SJCRH30 (cell line): ENCODE data around the gene C9orf153. TPM values are rescaled to one million over a fixed set of nuclear protein-coding genes. Genes with fewer than 3 reads are reported as not detected.
A peak's percentile ranks its signal among the peaks of the same experiment; 100 is the strongest.

Experiments
- DNase-seq, 2 experiments: peaks; one replicate each; pipeline ENCODE4 v3.0.0-alpha.2; 2015 to 2020
- H3K27ac ChIP-seq: fragments of 250-450 bp; sonication (Bioruptor Pico); 2 replicates; pipeline ENCODE4 v1.5.1; 2020; ENCODE audit warnings: mild to moderate bottlenecking, moderate library complexity
- H3K27me3 ChIP-seq: fragments of 250-450 bp; sonication (Bioruptor Pico); 2 replicates; pipeline ENCODE4 v1.5.1; 2020; ENCODE audit warnings: mild to moderate bottlenecking, moderate library complexity
- H3K36me3 ChIP-seq: fragments of 250-450 bp; sonication (Bioruptor Pico); 2 replicates; pipeline ENCODE4 v1.5.1; 2020; ENCODE audit warnings: mild to moderate bottlenecking, moderate library complexity
- H3K4me1 ChIP-seq: fragments of 250-450 bp; sonication (Bioruptor Pico); 2 replicates; pipeline ENCODE4 v1.5.1; 2020; ENCODE audit warnings: mild to moderate bottlenecking, moderate library complexity
- H3K4me3 ChIP-seq: fragments of 250-450 bp; sonication (Bioruptor Pico); 2 replicates; pipeline ENCODE4 v1.5.1; 2020; ENCODE audit warnings: mild to moderate bottlenecking, moderate library complexity
- H3K9me3 ChIP-seq: fragments of 250-450 bp; sonication (Bioruptor Pico); replicated peaks from 2 replicates; pipeline ENCODE4 v1.5.1; 2020; ENCODE audit warnings: mild to moderate bottlenecking, moderate library complexity
- total RNA-seq: library from RNA; depleted of rRNA; stranded (reverse); fragments of >200 nt; shearing (Covaris generic); gene quantifications from 2 replicates; pipeline ENCODE4 v1.2.3, GENCODE V29; 2014

C9orf153 gene
- total RNA-seq, 1 experiment from 2014 or later, result 0.55 TPM

DNA sequence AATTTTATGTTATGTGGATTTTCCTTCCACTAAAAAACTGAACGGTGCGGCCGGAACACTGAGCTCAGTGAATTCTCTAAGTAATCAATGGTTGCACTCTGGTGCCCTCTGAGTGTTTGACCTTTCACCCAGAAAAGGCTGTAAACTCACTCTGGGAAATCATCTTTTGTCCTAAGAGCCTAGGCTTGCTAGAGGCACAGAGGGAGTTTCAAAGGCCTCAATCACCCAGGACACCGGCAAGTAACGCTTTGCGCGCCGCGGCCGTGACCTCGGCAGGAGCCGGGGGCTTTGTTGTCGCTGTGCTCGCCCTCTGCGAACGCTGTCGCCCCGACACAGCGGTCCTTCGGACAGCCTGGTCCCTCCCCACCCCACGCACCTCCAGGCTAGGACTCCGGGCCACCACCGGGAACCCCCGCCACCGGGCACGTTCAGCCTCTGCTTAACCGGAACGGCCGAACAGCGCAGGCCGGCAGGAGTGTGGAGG, 22.2 kb upstream of the C9orf153 start:
- Histone ChIP-seq H3K36me3 (peaks cover 9% of the 10 kb centered on the region), H3K27me3 (no peaks in the 10 kb centered on the region), H3K4me3 (peak overlapping the region; percentile 91), H3K4me1 (peaks cover 8% of the 10 kb centered on the region; the same call in 1 of the 2 replicates), H3K27ac (peak overlapping the region; percentile 90), H3K9me3 (no peaks in the 10 kb centered on the region)
- no peak for DNase-seq

DNA sequence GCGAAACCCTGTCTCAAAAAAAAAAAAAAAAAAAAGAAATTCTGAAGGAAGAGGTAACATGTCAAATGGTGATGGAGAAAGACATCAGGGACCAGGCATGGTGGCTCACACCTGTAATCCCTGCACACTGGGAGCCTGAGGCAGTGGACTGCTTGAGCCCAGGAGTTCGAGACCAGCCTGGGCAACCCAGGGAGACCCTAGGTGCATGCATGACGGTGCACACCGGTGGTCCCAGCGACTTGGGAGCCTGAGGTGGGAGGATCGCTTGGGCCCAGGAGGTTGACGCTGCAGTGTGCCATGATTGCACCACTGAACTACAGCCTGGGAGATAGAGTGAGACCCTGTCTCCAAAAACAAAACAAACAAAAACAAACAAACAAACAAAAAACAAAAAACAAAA, 21.1 kb upstream of the C9orf153 start:
- Histone ChIP-seq H3K4me1 (peaks cover 7% of the 10 kb centered on the region; the same call in 1 of the 2 replicates), H3K36me3 (peaks cover 9% of the 10 kb centered on the region), H3K9me3 (no peaks in the 10 kb centered on the region), H3K27me3 (no peaks in the 10 kb centered on the region), H3K27ac (no peak overlapping the region), H3K4me3 (peak overlapping the region; percentile 91; the same call in 1 of the 2 replicates)
- DNase-seq, result no peak

DNA sequence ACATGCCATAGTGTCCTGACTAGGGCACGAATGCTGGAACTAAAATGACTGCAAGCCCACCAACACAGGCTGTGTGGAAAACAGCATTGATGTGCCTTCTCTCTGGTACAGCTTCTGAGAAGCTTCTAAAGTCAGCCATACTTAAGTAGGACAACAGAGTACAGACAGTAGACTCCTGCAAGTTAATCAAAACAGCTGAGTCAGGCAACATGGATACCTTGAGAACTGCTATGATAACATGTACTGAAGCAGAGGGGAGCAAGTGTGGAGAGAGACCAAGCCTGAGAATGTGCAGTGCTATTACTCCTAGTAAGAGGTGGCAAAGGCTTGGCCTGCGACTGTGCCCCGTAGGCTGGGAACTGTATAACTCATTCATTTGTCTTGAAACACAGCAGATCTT, 20.4 kb upstream of the C9orf153 start:
- Histone ChIP-seq H3K36me3 (peaks cover 9% of the 10 kb centered on the region), H3K27me3 (no peaks in the 10 kb centered on the region), H3K9me3 (no peaks in the 10 kb centered on the region), H3K4me3 (no peak overlapping the region), H3K4me1 (no peaks in the 10 kb centered on the region; the same call in 1 of the 2 replicates), H3K27ac (no peak overlapping the region)
- DNase-seq, result no peak

DNA sequence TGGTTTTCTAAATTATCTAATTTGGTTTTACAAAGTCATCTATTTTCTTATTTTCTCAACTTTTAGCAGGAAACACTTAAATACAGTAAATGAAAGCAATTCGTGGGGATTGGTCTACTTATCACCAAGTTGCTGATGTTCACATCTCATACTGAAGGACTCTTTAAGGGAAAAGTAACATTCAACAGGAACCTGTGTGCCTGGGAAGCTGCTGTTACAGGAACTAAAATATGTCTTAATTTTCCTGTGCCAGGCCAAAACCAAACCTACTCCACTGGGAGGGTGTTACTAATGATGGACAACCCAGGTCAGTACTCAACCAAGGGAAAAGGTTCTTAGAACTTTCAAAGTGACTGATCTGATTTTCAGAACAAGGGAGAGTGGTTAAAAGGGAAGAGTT, 17.6 kb upstream of the C9orf153 start:
- peaks cover 30% of the 10 kb centered on the region for H3K36me3 ChIP-seq
- no peak overlapping the region for H3K27ac ChIP-seq
- H3K9me3 ChIP-seq, result no peaks in the 10 kb centered on the region
- no peak for DNase-seq
- no peaks in the 10 kb centered on the region for H3K27me3 ChIP-seq
- no peaks in the 10 kb centered on the region for H3K4me1 ChIP-seq
- H3K4me3 ChIP-seq, result no peak overlapping the region

DNA sequence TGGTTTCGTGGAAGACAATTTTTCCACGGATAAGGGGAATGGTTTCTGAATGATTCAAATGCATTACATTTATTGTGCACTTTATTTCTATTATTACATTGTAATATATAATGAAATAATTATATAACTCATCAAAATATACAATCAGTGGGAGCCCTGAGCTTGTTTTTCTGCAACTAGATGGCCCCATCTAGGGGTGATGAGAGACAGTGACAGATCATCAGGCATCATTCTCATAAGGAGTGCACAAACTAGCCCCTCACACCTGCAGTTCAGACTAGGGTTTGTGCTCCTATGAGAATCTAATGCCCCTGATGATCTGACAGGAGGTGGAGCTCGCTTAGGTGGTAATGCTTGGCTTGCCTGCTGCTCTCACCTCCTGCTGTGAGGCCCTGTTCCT, 16.5 kb upstream of the C9orf153 start:
- H3K27me3 ChIP-seq, result no peaks in the 10 kb centered on the region
- H3K27ac ChIP-seq, result no peak overlapping the region
- H3K4me3 ChIP-seq, result no peak overlapping the region
- H3K4me1 ChIP-seq, result no peaks in the 10 kb centered on the region
- H3K9me3 ChIP-seq, result no peaks in the 10 kb centered on the region
- H3K36me3 ChIP-seq, result peaks cover 41% of the 10 kb centered on the region
- no peak for DNase-seq

DNA sequence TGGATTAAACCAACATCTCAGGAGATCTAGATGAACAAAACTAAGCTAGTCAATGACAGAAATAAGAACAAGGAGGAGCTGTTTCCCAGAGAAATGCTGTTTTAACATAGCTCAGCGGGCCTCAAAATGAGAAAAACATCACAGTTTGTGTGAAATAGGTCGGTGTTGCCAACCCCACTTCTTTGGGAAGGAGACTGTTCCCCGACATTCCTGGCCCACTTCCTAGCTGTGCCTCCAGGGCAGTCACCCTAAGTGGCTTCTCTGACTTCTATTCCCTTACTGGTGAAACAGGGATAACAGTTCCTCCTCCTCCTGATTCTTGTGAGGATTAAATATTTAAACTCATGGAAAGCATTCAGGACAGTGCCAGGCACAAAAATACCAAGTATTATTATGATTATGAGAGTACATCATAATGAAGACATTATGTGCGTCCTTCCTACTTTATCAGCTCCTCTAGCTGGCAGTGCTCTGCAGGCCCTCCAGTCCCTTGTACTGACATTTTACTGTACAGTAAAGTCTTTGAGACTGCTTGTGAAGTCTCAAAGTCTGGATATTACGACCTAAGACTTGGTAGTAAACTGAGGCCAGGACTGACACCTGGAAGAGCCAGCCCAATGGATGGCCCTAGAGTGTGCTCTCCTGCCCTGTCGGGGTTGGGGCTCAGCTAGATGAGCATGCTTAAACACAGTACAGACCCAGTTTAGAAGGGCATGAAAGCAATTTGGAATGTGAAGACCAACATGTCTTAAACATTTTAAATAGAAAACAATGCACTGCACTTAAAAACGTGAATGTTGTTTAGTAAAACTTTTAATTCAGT, 15.6 kb upstream of the C9orf153 start:
- no peaks in the 10 kb centered on the region for H3K9me3 ChIP-seq
- no peaks in the 10 kb centered on the region for H3K4me1 ChIP-seq
- no peaks in the 10 kb centered on the region for H3K27me3 ChIP-seq
- no peak overlapping the region for H3K27ac ChIP-seq
- peaks cover 45% of the 10 kb centered on the region for H3K36me3 ChIP-seq
- H3K4me3 ChIP-seq, result no peak overlapping the region
- DNase-seq, result no peak

DNA sequence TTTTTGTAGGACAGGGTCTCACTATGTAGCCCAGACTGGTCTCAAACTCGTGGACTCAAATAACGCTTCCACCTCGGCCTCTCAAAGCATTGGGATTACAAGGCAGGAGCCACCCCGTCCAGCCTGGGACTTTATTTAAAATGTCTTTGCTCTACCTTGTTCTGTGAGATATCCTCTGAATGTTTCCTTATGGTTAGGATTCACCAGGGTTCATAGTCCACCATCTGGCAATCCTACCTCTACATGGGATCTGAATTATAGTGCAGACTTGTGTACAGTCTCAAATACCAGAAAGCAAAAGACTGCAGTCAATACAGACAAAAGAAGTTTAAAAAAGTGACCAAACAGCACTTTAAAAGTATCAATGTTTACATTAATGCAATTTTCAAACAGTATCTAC, 12.8 kb upstream of the C9orf153 start:
- Histone ChIP-seq H3K4me3 (no peak overlapping the region), H3K27me3 (no peaks in the 10 kb centered on the region), H3K9me3 (0 out of 2 replicates have a peak, but pooled peaks cover 3% of the 10 kb centered on the region), H3K4me1 (no peaks in the 10 kb centered on the region), H3K36me3 (peaks cover 50% of the 10 kb centered on the region), H3K27ac (no peak overlapping the region)
- no peak for DNase-seq

DNA sequence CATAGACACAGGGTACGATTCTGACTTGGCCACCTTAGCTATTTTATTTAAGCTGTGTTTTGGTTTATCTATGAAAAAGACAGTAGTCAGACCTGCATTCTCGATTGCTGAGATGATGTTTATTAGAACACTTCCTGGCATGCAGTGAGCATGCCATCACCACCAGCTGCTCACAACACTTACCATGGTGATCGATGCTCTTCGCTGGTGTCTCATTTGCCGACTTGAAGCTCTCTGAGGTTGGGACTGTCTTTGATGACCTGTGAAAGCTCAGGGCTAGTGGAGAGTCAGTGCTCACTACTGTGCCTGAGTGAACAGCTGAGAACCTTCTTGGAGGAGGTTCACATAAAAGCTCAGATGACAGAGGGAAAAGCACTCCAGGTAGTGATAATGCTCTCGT, 4.4 kb upstream of the C9orf153 start:
- Histone ChIP-seq H3K27me3 (no peaks in the 10 kb centered on the region), H3K36me3 (peaks cover 39% of the 10 kb centered on the region), H3K4me3 (no peak overlapping the region), H3K4me1 (no peaks in the 10 kb centered on the region), H3K27ac (no peak overlapping the region), H3K9me3 (no peaks in the 10 kb centered on the region)
- no peak for DNase-seq

DNA sequence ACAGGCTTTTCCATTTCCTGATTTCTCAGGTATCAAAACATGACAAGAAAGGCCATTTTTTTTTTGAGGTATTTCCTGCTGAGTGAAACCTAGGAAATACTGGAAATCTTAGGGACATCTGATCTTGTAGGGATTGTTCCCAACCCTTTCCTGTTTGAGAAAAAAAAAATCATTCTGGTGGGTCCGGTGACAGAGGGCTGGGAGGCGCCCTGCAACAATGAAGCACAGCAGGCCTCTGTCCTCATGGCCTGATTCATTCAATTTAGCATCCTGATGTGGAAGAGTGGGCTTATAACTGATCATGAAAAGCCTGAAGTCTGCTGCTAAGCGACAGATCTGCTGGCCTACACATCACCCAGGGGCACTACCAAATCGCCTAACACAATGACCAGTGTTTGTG, 3.0 kb upstream of the C9orf153 start:
- H3K27ac ChIP-seq, result no peak overlapping the region
- H3K27me3 ChIP-seq, result no peaks in the 10 kb centered on the region
- H3K36me3 ChIP-seq, result peaks cover 32% of the 10 kb centered on the region
- no peaks in the 10 kb centered on the region for H3K9me3 ChIP-seq
- peaks cover 2% of the 10 kb centered on the region; the same call in 1 of the 2 replicates for H3K4me1 ChIP-seq
- H3K4me3 ChIP-seq, result no peak overlapping the region
- DNase-seq, result no peak

DNA sequence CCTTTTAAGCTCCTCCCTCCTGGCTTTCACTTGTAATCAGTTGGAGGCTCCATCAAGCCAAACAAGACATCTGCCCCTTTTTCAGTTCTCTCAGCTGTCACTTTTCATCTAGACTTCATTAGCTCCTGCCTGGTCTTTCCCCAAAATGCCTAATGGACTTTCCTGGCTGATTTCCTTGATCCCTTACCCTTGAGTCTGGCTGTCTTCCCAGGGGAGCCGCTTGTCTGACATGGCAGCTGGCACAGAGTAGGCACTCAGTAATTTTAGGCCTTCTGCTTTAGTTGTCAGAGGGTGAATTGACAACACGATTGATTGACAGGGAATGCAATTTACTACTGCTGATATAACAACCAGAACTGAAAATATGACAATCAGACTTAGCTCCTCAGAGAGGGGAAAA, 2.1 kb downstream of the C9orf153 start:
- Histone ChIP-seq H3K4me3 (no peak overlapping the region), H3K27ac (no peak overlapping the region), H3K4me1 (peaks cover 4% of the 10 kb centered on the region; the same call in 1 of the 2 replicates), H3K27me3 (no peaks in the 10 kb centered on the region), H3K36me3 (no peaks in the 10 kb centered on the region), H3K9me3 (peaks cover 4% of the 10 kb centered on the region; the same call in 1 of the 2 replicates)
- peak; percentile 58 to 74 for DNase-seq

DNA sequence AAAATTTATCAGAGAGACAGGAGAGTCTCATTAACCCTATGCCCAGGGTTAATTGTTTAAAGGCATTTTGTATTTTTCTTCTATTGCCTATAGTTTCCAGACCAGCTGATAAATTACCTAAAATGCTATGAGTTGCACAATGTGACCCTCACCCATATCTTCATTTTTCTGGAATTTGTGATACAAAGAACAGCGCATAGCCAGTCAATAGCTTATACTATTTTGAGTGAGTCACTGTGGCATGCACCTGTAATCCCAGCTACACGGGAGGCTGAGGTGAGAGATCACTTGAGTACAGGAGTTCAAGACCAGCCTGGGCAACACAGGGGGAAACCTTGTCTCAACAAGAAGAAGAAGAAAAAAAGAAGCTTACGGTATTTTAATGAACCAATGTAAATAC, 2.8 kb downstream of the C9orf153 start:
- Histone ChIP-seq H3K4me3 (no peak overlapping the region), H3K9me3 (peaks cover 4% of the 10 kb centered on the region; the same call in 1 of the 2 replicates), H3K4me1 (peaks cover 4% of the 10 kb centered on the region; the same call in 1 of the 2 replicates), H3K36me3 (no peaks in the 10 kb centered on the region), H3K27ac (no peak overlapping the region), H3K27me3 (no peaks in the 10 kb centered on the region)
- no peak for DNase-seq

DNA sequence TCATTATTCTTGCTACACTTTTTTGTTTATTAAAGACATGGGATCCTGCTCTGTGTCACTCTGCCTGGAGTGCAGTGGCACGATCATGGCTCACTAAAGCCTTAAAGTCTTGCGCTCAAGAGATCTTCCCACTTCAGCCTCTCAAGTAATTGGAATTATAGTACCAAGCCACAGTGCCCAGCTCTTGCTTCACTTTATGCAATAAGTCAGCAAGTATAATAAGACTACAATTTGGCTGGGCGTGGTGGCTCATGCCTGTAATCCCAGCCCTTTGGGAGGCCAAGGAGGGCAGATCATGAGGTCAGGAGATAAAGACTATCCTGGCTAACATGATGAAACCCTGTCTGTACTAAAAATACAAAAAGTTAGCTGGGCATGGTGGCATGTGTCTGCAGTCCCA, 5.9 kb downstream of the C9orf153 start:
- Histone ChIP-seq H3K4me1 (peaks cover 4% of the 10 kb centered on the region; the same call in 1 of the 2 replicates), H3K27ac (no peak overlapping the region), H3K36me3 (no peaks in the 10 kb centered on the region), H3K9me3 (peaks cover 4% of the 10 kb centered on the region; the same call in 1 of the 2 replicates), H3K27me3 (no peaks in the 10 kb centered on the region), H3K4me3 (no peak overlapping the region)
- DNase-seq, result no peak

DNA sequence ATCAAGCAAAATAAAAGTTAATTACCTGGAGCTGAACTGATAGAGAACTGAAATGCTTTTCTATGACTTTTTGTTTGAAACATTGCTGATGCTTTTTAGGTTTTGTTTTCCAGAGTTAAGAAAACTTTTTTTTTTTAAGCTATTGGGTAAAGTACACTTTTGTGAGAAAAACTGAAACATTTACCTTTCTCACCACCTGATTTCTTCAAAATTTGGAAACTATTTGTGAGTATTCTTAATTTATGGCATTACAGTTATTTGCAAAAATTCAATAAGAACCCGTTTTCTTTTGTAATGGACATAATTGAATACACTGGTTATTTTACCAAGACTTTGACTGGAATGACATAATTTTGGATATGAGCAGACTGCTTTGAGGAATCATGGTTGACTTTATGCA, 6.6 kb downstream of the C9orf153 start:
- Histone ChIP-seq H3K4me1 (peaks cover 4% of the 10 kb centered on the region; the same call in 1 of the 2 replicates), H3K27me3 (no peaks in the 10 kb centered on the region), H3K4me3 (no peak overlapping the region), H3K9me3 (peaks cover 4% of the 10 kb centered on the region; the same call in 1 of the 2 replicates), H3K36me3 (no peaks in the 10 kb centered on the region), H3K27ac (no peak overlapping the region)
- no peak for DNase-seq

DNA sequence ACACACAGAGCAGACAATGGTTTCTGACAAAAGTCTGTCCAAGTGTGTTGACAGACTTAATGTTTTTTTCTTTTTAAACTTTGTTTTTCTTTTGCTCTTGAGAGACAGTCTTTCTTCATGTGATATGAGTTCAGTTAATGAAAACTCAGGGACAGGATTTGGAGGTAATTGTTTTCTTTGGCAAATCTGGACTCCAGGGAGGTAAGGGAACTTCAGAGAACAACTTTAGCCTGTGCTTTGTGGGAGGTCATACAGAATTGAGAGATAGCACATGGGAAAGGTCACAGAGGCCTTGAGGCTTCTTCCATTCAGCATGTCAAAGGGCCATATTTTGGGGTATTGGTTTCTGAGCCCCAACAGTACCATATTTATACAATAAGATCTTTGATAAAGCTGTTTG, 9.3 kb downstream of the C9orf153 start:
- Histone ChIP-seq H3K27ac (no peak overlapping the region), H3K9me3 (no peaks in the 10 kb centered on the region; the same call in 1 of the 2 replicates), H3K36me3 (no peaks in the 10 kb centered on the region), H3K4me1 (no peaks in the 10 kb centered on the region), H3K27me3 (no peaks in the 10 kb centered on the region), H3K4me3 (no peak overlapping the region)
- DNase-seq, result no peak

DNA sequence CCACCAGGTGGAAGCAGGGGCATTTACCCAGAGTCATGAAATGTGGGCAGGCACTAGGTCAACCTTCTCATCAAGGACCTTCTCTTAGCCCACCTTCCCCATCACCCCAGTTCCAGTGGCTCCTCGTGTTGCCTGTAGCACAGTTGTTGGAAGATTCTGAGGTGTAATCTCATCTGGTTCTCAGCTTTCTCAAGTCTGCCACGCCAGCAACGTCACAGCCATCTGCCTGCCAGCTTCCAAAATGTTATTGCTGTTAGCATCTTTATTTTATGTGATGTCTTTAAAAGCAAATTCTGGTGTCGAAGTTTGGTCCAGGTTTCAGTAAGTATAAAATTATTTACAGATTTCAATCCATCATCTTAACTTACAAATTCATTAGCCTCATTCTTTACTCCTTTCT, 10.7 kb downstream of the C9orf153 start:
- no peak for DNase-seq
- Histone ChIP-seq H3K4me3 (no peak overlapping the region), H3K9me3 (no peaks in the 10 kb centered on the region; the same call in 1 of the 2 replicates), H3K27ac (no peak overlapping the region), H3K4me1 (no peaks in the 10 kb centered on the region), H3K36me3 (no peaks in the 10 kb centered on the region), H3K27me3 (no peaks in the 10 kb centered on the region)
